Astrocyte of the cerebellum (primary cell): ENCODE data around the gene KNOP1.

Source experiments
- DNase-seq: peaks from one replicate; pipeline ENCODE4 v3.0.0-alpha.2; 2011; ENCODE audit warnings: low read depth
- H3K4me3 ChIP-seq: 2 replicates; pipeline ENCODE4 v1.5.1; 2011; ENCODE audit warnings: mild to moderate bottlenecking, low read depth, low read length, moderate library complexity
- in situ Hi-C: cut with HindIII; loops from 2 replicates; pipeline ENCODE4 v1.10.0; 2017; ENCODE audit warnings: low sequenced_read_pairs
- TF ChIP-seq, protein P1 (sequence below): IDR thresholded peaks from 2 replicates; pipeline ENCODE4 v1.5.1; 2012; ENCODE audit warnings: low read length, low read depth, moderate library complexity, mild to moderate bottlenecking; ENCODE audit errors: missing control alignments

KNOP1 gene

GRCh38 chr16:19713697-19714096 is 4.3 kb downstream of the KNOP1 start:
- H3K4me3 ChIP-seq, result no peak overlapping the region
- in situ Hi-C loops, result no loop called here
- no peak for DNase-seq
- TF ChIP-seq, protein P1, sequence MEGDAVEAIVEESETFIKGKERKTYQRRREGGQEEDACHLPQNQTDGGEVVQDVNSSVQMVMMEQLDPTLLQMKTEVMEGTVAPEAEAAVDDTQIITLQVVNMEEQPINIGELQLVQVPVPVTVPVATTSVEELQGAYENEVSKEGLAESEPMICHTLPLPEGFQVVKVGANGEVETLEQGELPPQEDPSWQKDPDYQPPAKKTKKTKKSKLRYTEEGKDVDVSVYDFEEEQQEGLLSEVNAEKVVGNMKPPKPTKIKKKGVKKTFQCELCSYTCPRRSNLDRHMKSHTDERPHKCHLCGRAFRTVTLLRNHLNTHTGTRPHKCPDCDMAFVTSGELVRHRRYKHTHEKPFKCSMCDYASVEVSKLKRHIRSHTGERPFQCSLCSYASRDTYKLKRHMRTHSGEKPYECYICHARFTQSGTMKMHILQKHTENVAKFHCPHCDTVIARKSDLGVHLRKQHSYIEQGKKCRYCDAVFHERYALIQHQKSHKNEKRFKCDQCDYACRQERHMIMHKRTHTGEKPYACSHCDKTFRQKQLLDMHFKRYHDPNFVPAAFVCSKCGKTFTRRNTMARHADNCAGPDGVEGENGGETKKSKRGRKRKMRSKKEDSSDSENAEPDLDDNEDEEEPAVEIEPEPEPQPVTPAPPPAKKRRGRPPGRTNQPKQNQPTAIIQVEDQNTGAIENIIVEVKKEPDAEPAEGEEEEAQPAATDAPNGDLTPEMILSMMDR, result no peak

DNA sequence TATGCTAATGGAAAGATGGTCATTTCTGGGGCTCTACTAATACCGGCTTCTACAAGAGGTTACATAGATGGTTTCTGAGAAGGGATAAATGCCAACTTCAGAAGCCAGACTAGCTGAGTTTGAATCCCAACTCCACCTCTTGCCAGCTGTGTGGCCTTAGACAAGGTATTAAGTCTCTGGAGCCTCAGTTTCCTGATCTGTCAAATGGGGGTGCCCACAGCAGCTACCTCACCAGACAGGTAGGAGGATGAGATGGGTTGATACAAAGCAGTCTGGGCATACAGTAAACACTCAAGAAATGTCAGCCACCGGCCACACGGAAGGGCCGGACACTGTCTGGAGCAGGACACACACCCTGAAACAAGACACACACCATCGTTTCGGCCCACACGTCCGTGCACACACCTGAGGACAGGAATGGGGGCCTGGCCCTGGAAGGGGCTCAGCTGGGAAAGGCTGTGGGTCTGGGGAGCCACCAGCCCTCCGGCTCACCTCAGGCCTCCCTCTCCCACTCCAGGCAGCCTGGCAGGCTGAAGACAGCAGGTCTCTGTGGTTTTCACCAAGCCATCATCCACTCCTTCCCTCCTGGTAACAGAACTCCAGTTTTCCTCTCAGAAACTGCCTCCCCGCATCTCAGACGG is 5.5 kb downstream of the KNOP1 start:
- TF ChIP-seq, protein P1, result no peak
- no peak for DNase-seq
- H3K4me3 ChIP-seq, result no peak overlapping the region
- in situ Hi-C loops, result no loop called here

DNA sequence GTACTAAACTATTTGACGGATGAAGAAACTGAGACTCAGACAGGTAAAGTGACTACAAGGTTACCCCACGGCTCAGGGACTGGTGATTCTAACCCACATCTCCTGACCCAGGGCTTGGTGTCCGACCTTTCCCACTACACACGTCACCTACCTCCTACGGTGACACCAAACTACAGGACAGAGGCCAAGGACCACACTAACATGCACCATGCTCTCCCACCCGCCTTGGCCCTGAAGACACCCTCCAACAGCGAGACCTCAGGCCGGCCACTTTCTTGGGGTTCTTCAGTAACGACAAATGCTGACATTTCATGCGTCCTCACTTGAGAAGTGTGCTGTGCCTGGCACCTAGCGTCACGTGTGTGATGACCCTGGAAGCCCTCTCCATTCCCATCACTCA is 6.4 kb downstream of the KNOP1 start:
- TF ChIP-seq, protein P1, result no peak
- H3K4me3 ChIP-seq, result no peak overlapping the region
- in situ Hi-C loops, result no loop called here
- no peak for DNase-seq

GRCh38 chr16:19710991-19711545 is 7.0 kb downstream of the KNOP1 start:
- TF ChIP-seq, protein P1, result no peak
- in situ Hi-C loops, result no loop called here
- H3K4me3 ChIP-seq, result no peak overlapping the region
- DNase-seq, result no peak

- DNase-seq, result no peak
- no peak overlapping the region for H3K4me3 ChIP-seq
- TF ChIP-seq, protein P1, result no peak
- in situ Hi-C loops, result no loop called here
Observed at GRCh38 chr16:19710191-19710908, 7.7 kb downstream of the KNOP1 start.

DNA sequence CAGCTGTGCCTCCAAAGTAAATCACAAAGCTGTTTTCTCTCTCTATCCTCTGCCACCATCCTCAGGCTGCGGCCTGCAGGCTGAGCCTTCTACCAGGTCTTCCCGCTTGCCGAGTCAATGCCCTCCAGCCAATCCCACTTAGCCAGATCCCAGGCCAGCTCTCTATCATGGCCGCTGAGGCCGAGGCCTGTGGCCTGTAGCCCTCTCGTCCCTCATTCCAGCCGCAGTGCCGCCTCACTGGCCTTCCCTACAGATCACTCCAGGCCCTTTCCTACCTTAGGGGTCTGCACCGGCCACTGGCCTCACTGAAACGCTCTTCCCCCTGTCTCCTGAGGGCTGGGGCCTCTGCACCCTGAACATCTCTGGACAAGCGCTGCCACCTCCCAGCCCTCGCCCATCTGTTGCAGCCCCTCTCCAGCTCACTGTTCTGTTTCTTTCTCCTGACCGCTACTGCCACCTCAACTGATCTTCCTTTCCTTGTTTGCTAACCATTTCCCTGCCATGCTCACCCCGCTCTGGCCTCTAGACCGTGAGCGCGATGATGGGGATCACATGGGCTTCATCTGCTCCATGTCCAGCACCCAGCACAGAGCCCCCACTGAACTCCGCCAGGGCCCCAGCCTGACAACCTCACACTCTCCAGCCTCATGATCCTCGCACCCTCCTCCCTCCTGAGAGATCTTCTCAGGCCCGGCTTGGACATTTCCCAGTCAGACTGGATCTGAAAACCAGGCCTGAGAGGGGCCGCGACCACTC is 8.5 kb downstream of the KNOP1 start:
- no peak overlapping the region for H3K4me3 ChIP-seq
- no peak for DNase-seq
- in situ Hi-C loops, result no loop called here
- TF ChIP-seq, protein P1, result no peak
